HepG2 (cell line): ENCODE measurements around the gene CAMKMT. TPM values are rescaled to one million over a fixed set of nuclear protein-coding genes. Genes with fewer than 3 reads are reported as not detected.

ENCODE experiments used
- DR1 ChIP-seq: sonication (generic); formaldehyde crosslinking; IDR thresholded peaks from 2 replicates; pipeline ENCODE4 v1.8.0; 2021; ENCODE audit warnings: mild to moderate bottlenecking, missing genetic modification reagents, inconsistent platforms
- FOXK2 ChIP-seq: fragments of 450-650 bp; IDR thresholded peaks from 2 replicates; pipeline ENCODE4 v1.6.1; 2016
- GATAD2A ChIP-seq: IDR thresholded peaks from 2 replicates; pipeline ENCODE4 v1.6.1; 2016
- HMG20A ChIP-seq: IDR thresholded peaks from 2 replicates; pipeline ENCODE4 v1.6.1; 2016; ENCODE audit warnings: borderline replicate concordance
- HNRNPH1 ChIP-seq: fragments of 200-400 bp; formaldehyde crosslinking; optimal IDR thresholded peaks from 2 replicates; pipeline ENCODE3; 2017; ENCODE audit warnings: mild to moderate bottlenecking, low read depth, low read length
- HOXA7 ChIP-seq: sonication (generic); formaldehyde crosslinking; IDR thresholded peaks from 2 replicates; pipeline ENCODE4 v1.8.1; 2022; ENCODE audit warnings: mild to moderate bottlenecking, missing genetic modification reagents, moderate library complexity
- KMT2B ChIP-seq: IDR thresholded peaks from 2 replicates; pipeline ENCODE4 v1.6.1; 2016; ENCODE audit warnings: missing genetic modification reagents, missing compliant biosample characterization
- MXI1 ChIP-seq: IDR thresholded peaks from 3 replicates; pipeline ENCODE4 v1.6.1; 2012; ENCODE audit warnings: low read depth, low read length, inconsistent platforms, borderline replicate concordance
- NFKBIZ ChIP-seq: IDR thresholded peaks from 2 replicates; pipeline ENCODE4 v1.6.1; 2018; ENCODE audit warnings: missing genetic modification reagents, missing compliant biosample characterization
- PHF5A ChIP-seq: IDR thresholded peaks from one replicate; pipeline ENCODE4 v1.6.1; 2018; ENCODE audit warnings: low read depth, missing genetic modification reagents; ENCODE audit not compliant: unreplicated experiment
- POGZ ChIP-seq: sonication (generic); formaldehyde crosslinking; IDR thresholded peaks from 2 replicates; pipeline ENCODE4 v1.4.0; 2020; ENCODE audit warnings: mild to moderate bottlenecking, missing genetic modification reagents
- RFXANK ChIP-seq: IDR thresholded peaks from 2 replicates; pipeline ENCODE4 v1.6.1; 2016
- RXRB ChIP-seq: IDR thresholded peaks from 2 replicates; pipeline ENCODE4 v1.6.1; 2016; ENCODE audit warnings: borderline replicate concordance, missing genetic modification reagents, missing compliant biosample characterization
- SP140L ChIP-seq: sonication (generic); formaldehyde crosslinking; IDR thresholded peaks from 2 replicates; pipeline ENCODE4 v1.4.0; 2020; ENCODE audit warnings: missing genetic modification reagents, borderline replicate concordance
- TBX3 ChIP-seq: fragments of 450-650 bp; IDR thresholded peaks from 2 replicates; pipeline ENCODE4 v1.6.1; 2017; ENCODE audit warnings: antibody characterized with exemption, mild to moderate bottlenecking, inconsistent platforms, borderline replicate concordance
- ZBTB46 ChIP-seq: sonication (generic); formaldehyde crosslinking; IDR thresholded peaks from 2 replicates; pipeline ENCODE4 v1.4.0; 2020; ENCODE audit warnings: mild to moderate bottlenecking, missing genetic modification reagents, borderline replicate concordance
- ZFP36L1 ChIP-seq: sonication (generic); formaldehyde crosslinking; IDR thresholded peaks from 2 replicates; pipeline ENCODE4 v1.8.0; 2022; ENCODE audit warnings: mild to moderate bottlenecking, missing genetic modification reagents, moderate library complexity
- ZNF101 ChIP-seq: sonication (generic); formaldehyde crosslinking; IDR thresholded peaks from 2 replicates; pipeline ENCODE4 v1.4.0; 2020; ENCODE audit warnings: mild to moderate bottlenecking, low read depth, missing genetic modification reagents, borderline replicate concordance
- ZNF230 ChIP-seq: sonication (generic); formaldehyde crosslinking; IDR thresholded peaks from 2 replicates; pipeline ENCODE4 v1.4.0; 2020; ENCODE audit warnings: mild to moderate bottlenecking, missing genetic modification reagents
- ZNF780A ChIP-seq: sonication (generic); formaldehyde crosslinking; IDR thresholded peaks from 2 replicates; pipeline ENCODE4 v1.8.0; 2022; ENCODE audit warnings: mild to moderate bottlenecking, missing genetic modification reagents, moderate library complexity
- ZSCAN9 ChIP-seq: IDR thresholded peaks from 2 replicates; pipeline ENCODE4 v1.6.1; 2016; ENCODE audit warnings: borderline replicate concordance
- polyA plus RNA-seq, 8 experiments: library from polyadenylated mRNA; depleted of rRNA in 3 of 8; stranded (reverse) in 7 of 8; unstranded in 1 of 8; fragments of >200 nt; fragmentation: Illumina TruSeq in 4 of 8; extraction: Trizol in 4 of 8; gene quantifications; 2 replicates each; pipeline versions ENCODE4 v1.2.1 to v1.2.3, GENCODE V29; 2011 to 2016; ENCODE audit warnings: low read depth in 4 of 8, missing spikeins in 1 of 8, mixed read lengths in 1 of 8; ENCODE audit not compliant: insufficient read depth in 1 of 8
- total RNA-seq, 5 experiments: library from RNA; depleted of rRNA; stranded (reverse); fragments of >200 nt; fragmentation: Illumina TruSeq; extraction: Trizol; gene quantifications; 2 replicates each; pipeline ENCODE4 v1.2.3, GENCODE V29; 2016; ENCODE audit warnings: low read depth in 1 of 5
- TF ChIP-seq, protein P1 (sequence below): sonication (generic); formaldehyde crosslinking; IDR thresholded peaks from 2 replicates; pipeline ENCODE4 v1.5.0; 2020; ENCODE audit warnings: mild to moderate bottlenecking, missing genetic modification reagents, moderate library complexity
- TF ChIP-seq, protein P2 (sequence below): IDR thresholded peaks from 2 replicates; pipeline ENCODE4 v1.6.1; 2018; ENCODE audit warnings: missing genetic modification reagents, mild to moderate bottlenecking, missing compliant biosample characterization
- TF ChIP-seq, protein P3 (sequence below), 2 experiments: sonication (generic) in 1 of 2; formaldehyde crosslinking in 1 of 2; IDR thresholded peaks; 2 replicates each; pipeline versions ENCODE4 v1.4.0 to v1.6.1; 2018 to 2020; ENCODE audit warnings: missing genetic modification reagents in 2 of 2, borderline replicate concordance in 1 of 2, low read depth in 1 of 2, mild to moderate bottlenecking in 1 of 2, missing biosample characterization in 1 of 2

The CAMKMT gene
- total and polyA plus RNA-seq, 2 of the 13 experiments (the other 11 are each of a cell fraction or from before 2014, with no cell fraction given): 6.9 to 20.8 TPM

GRCh38 chr2:44479127-44479887 lies 117.6 kb downstream of the CAMKMT start (continued):
- TF ChIP-seq ZBTB46 (CRISPR knock-in tag) (no peak), ZNF101 (CRISPR knock-in tag) (no peak), HMG20A (no peak), ZFP36L1 (CRISPR knock-in tag) (peak; percentile 66; the same call in 1 of the 2 replicates), GATAD2A (CRISPR knock-in tag) (peak; percentile 60), HNRNPH1 (no peak), POGZ (CRISPR knock-in tag) (0 out of 2 replicates have a peak, but pooled peaks have one; percentile 32), HOXA7 (CRISPR knock-in tag) (no peak), FOXK2 (no peak), SP140L (CRISPR knock-in tag) (0 out of 2 replicates have a peak, but pooled peaks have one; percentile 70), DR1 (CRISPR knock-in tag) (no peak), PHF5A (CRISPR knock-in tag) (peak; percentile 70), MXI1 (0 out of 3 replicates have a peak, but pooled peaks have one; percentile 29), ZNF230 (CRISPR knock-in tag) (no peak), ZNF780A (CRISPR knock-in tag) (no peak), NFKBIZ (peak; percentile 34; the same call in 1 of the 2 replicates), ZSCAN9 (0 out of 2 replicates have a peak, but pooled peaks have one; percentile 64), KMT2B (CRISPR knock-in tag) (0 out of 2 replicates have a peak, but pooled peaks have one; percentile 52), RXRB (CRISPR knock-in tag) (peak; percentile 39; the same call in 1 of the 2 replicates), TBX3 (no peak), RFXANK (0 out of 2 replicates have a peak, but pooled peaks have one; percentile 78)
- TF ChIP-seq, protein P1, sequence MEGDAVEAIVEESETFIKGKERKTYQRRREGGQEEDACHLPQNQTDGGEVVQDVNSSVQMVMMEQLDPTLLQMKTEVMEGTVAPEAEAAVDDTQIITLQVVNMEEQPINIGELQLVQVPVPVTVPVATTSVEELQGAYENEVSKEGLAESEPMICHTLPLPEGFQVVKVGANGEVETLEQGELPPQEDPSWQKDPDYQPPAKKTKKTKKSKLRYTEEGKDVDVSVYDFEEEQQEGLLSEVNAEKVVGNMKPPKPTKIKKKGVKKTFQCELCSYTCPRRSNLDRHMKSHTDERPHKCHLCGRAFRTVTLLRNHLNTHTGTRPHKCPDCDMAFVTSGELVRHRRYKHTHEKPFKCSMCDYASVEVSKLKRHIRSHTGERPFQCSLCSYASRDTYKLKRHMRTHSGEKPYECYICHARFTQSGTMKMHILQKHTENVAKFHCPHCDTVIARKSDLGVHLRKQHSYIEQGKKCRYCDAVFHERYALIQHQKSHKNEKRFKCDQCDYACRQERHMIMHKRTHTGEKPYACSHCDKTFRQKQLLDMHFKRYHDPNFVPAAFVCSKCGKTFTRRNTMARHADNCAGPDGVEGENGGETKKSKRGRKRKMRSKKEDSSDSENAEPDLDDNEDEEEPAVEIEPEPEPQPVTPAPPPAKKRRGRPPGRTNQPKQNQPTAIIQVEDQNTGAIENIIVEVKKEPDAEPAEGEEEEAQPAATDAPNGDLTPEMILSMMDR: peak; percentile 99
- TF ChIP-seq, protein P2, sequence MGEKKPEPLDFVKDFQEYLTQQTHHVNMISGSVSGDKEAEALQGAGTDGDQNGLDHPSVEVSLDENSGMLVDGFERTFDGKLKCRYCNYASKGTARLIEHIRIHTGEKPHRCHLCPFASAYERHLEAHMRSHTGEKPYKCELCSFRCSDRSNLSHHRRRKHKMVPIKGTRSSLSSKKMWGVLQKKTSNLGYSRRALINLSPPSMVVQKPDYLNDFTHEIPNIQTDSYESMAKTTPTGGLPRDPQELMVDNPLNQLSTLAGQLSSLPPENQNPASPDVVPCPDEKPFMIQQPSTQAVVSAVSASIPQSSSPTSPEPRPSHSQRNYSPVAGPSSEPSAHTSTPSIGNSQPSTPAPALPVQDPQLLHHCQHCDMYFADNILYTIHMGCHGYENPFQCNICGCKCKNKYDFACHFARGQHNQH (CRISPR knock-in tag): 0 out of 2 replicates have a peak, but pooled peaks have one; percentile 26
- TF ChIP-seq, protein P3, sequence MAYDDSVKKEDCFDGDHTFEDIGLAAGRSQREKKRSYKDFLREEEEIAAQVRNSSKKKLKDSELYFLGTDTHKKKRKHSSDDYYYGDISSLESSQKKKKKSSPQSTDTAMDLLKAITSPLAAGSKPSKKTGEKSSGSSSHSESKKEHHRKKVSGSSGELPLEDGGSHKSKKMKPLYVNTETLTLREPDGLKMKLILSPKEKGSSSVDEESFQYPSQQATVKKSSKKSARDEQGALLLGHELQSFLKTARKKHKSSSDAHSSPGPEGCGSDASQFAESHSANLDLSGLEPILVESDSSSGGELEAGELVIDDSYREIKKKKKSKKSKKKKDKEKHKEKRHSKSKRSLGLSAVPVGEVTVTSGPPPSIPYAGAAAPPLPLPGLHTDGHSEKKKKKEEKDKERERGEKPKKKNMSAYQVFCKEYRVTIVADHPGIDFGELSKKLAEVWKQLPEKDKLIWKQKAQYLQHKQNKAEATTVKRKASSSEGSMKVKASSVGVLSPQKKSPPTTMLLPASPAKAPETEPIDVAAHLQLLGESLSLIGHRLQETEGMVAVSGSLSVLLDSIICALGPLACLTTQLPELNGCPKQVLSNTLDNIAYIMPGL (CRISPR knock-in tag; IDR thresholded peaks at IDR 0.05; ENCODE audit: borderline replicate concordance in 1 of 2, low read depth in 1 of 2): peak; percentile 80 to 96
